Gastroesophageal sphincter (tissue), 3 donors: Measurements from ENCODE around the gene PCSK2.

Experiments used
- CTCF ChIP-seq, 4 experiments: fragments of 200-600 bp in 2 of 4; fragments of 450-650 bp in 2 of 4; sonication (generic) in 1 of 4; IDR thresholded peaks; one replicate each; pipeline ENCODE4 v1.5.1; 2017 to 2019; ENCODE audit warnings: antibody characterized with exemption in 4 of 4, mild to moderate bottlenecking in 2 of 4, moderate library complexity in 2 of 4
- EP300 ChIP-seq: sonication (generic); formaldehyde crosslinking; IDR thresholded peaks from one replicate; pipeline ENCODE4 v1.6.1; 2017; ENCODE audit warnings: antibody characterized with exemption, mild to moderate bottlenecking
- POLR2A ChIP-seq, 2 donors: fragments of 450-650 bp; IDR thresholded peaks; one replicate each; pipeline ENCODE4 v1.6.1; 2017; ENCODE audit warnings: antibody characterized with exemption in 2 of 2, mild to moderate bottlenecking in 2 of 2, moderate library complexity in 1 of 2
- POLR2AphosphoS5 ChIP-seq: sonication (generic); formaldehyde crosslinking; IDR thresholded peaks from one replicate; pipeline ENCODE4 v1.6.1; 2017; ENCODE audit warnings: antibody characterized with exemption

DNA sequence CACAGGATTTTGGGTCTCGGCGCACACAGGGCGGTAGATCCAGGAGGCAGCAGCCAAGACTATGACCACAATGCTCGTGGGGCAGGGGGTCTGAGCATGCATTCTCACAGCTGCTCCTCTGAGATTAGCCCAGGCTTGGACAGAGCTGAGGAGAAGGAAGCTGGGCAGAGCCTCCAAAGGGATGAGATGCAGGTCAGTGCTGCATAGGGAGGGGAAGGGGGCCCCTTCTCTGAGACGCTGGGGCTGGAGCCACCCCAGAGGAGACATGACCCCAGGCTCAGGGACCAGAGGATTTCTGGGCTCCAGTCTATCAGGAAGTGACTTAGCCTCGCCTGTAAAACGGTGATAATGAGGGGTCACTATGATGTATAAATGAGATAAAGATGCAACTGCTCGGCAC lies 210.4 kb downstream of the PCSK2 start:
- TF ChIP-seq CTCF (IDR thresholded peaks at IDR 0.05) = no peak
- TF ChIP-seq EP300 = no peak
- no peak for TF ChIP-seq POLR2A (IDR thresholded peaks at IDR 0.05)
- no peak for TF ChIP-seq POLR2AphosphoS5
